HG03460 (cell line): ENCODE results near the gene THBS3.
"Not testable (repeated sequence)": the region's sequence is repeated elsewhere in the genome, so short reads cannot be mapped to it uniquely, and the experiment has no call there.

Experiments
- ATAC-seq: cut with Tn5 transposase; IDR thresholded peaks from one replicate; pipeline ENCODE4 v1.9.1; 2021; ENCODE audit not compliant: unreplicated experiment

THBS3 gene

GRCh38 chr1:155175281-155175926 is 32.3 kb downstream of the THBS3 start:
- ATAC-seq = no peak

- ATAC-seq = no peak
These were observed 33.1 kb downstream of the THBS3 start for GRCh38 chr1:155174324-155175280.

GRCh38 chr1:155173478-155174323 is 34.0 kb downstream of the THBS3 start, which contains the start of gene TRIM46:
TSS of gene TRIM46 (plus strand) at chr1:155173849. CDS start at chr1:155173967, 118 bp downstream.
- peak; percentile 13 for ATAC-seq

- peak; percentile 75 for ATAC-seq
These were observed 34.8 kb downstream of the THBS3 start, which contains the start of gene KRTCAP2 for GRCh38 chr1:155172732-155173477. TSS of gene KRTCAP2 (minus strand) at chr1:155173304. CDS start at chr1:155173224, 80 bp downstream.

- no peak for ATAC-seq
These were observed 35.6 kb downstream of the THBS3 start for GRCh38 chr1:155171836-155172731.

- ATAC-seq = no peak
These were observed 36.9 kb downstream of the THBS3 start for GRCh38 chr1:155170806-155171205.

- ATAC-seq = no peak
These were observed 37.5 kb downstream of the THBS3 start for GRCh38 chr1:155170101-155170785.

- no peak for ATAC-seq
These were observed 38.2 kb downstream of the THBS3 start for GRCh38 chr1:155169541-155169940.

GRCh38 chr1:155168456-155169210 is 39.1 kb downstream of the THBS3 start:
- ATAC-seq = no peak

GRCh38 chr1:155168105-155168445 is 39.6 kb downstream of the THBS3 start:
- not testable (repeated sequence) for ATAC-seq

GRCh38 chr1:155167166-155168104 is 40.3 kb downstream of the THBS3 start:
- ATAC-seq = no peak

- no peak for ATAC-seq
These were observed 41.1 kb downstream of the THBS3 start for GRCh38 chr1:155166471-155167165.

- no peak for ATAC-seq
These were observed 41.6 kb downstream of the THBS3 start for GRCh38 chr1:155166051-155166470.

- not testable (repeated sequence) for ATAC-seq
These were observed 43.1 kb downstream of the THBS3 start for GRCh38 chr1:155164625-155165024.

- ATAC-seq = not testable (repeated sequence)
These were observed 43.9 kb downstream of the THBS3 start for GRCh38 chr1:155163785-155164184.

GRCh38 chr1:155162631-155163030 is 45.1 kb downstream of the THBS3 start:
- ATAC-seq = not testable (repeated sequence)
